GM19239 (cell line): ENCODE results near the gene CLCNKA.
"Not testable (repeated sequence)": the region's sequence is repeated elsewhere in the genome, so short reads cannot be mapped to it uniquely, and the experiment has no call there.

Source experiments
- DNase-seq: peaks from one replicate; pipeline ENCODE4 v3.0.0; 2011; ENCODE audit warnings: low spot score; ENCODE audit not compliant: insufficient read length
- FAIRE-seq: peaks from 2 replicates; lab custom pipeline; 2011; peaks lifted over from hg19 to GRCh38; lab: Jason Lieb, UNC

Gene CLCNKA

GRCh38 chr1:16057314-16057915 lies 35.6 kb downstream of the CLCNKA start:
- not testable (repeated sequence) for DNase-seq, FAIRE-seq

DNA sequence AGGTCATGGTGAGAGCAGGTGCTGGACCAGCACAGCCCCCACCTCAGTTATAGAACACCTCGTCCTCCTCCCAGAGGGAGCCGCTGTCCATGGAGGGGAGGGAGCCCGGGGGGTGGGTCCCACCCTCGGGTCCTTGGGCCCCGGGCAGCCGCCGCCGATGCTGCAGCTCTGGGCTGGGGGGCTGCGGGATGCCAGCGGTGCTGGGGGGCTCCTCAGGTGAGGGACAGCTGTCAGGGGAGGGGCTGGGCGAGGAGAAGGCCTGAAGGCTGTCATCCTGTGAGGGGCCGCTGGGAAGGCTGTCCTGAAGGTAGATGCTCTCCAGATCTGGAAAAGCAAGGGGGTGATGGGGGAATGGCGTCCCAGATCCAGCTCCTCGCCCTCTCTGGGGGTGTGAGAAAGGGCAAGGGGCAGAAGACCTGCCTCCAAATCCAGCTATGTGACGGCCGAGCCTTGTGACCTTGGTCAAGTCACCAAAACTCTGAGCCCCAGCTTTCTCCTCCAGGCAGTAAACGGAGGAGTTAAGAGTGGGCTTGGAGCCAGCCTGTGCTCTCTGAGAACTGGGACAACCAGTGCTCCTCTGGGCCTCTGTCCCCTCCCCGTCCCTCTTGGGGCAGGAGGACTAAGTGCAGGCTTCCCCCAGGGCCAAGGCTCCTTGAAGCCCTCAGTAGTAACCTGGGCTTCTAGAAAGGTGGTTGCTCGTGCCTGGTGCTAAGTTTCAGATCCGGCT lies 36.7 kb downstream of the CLCNKA start:
- DNase-seq, FAIRE-seq: not testable (repeated sequence)

DNA sequence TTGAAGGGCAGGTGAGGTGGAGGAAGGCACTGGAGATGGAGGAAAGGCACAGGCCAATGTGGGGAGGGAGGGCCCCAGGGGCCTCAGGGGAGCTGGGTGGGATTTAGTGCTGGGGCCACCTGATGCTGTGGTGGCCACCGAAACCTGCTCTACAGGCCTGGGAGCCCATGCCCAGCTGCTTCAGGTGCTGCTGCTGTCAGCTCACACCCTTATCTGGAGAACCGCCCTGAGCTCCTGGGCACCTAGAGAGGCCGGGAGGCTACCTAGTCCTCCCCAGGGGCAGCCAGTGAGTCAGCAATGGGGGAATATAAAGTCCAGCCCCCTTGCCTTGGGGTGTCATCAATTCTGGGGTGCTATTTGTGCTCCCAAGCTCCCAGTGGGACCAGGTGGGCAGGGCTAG lies 39.4 kb downstream of the CLCNKA start:
- DNase-seq: no peak
- FAIRE-seq: no peak

- FAIRE-seq, DNase-seq: not testable (repeated sequence)
Measured at GRCh38 chr1:16061989-16062686, 40.3 kb downstream of the CLCNKA start.

DNA sequence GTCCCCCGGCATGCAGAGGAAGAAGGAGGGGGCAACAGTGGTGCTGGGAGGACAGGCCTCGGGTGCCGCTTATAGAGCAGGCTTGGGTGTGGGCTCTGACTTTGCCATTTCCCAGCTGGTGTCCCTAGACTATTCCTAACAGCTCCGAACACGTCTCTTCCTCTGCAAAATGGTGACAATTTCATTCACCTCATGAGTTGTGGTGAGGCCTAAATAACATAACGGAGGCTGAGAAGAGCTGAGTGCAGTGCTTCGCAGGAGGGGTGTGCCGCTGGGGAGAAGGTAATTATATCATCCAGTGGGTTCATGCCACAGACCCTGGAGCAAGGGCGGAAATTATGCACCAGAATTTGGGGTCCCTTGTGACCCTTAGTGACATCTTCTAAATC lies 40.8 kb downstream of the CLCNKA start:
- DNase-seq, FAIRE-seq: not testable (repeated sequence)

DNA sequence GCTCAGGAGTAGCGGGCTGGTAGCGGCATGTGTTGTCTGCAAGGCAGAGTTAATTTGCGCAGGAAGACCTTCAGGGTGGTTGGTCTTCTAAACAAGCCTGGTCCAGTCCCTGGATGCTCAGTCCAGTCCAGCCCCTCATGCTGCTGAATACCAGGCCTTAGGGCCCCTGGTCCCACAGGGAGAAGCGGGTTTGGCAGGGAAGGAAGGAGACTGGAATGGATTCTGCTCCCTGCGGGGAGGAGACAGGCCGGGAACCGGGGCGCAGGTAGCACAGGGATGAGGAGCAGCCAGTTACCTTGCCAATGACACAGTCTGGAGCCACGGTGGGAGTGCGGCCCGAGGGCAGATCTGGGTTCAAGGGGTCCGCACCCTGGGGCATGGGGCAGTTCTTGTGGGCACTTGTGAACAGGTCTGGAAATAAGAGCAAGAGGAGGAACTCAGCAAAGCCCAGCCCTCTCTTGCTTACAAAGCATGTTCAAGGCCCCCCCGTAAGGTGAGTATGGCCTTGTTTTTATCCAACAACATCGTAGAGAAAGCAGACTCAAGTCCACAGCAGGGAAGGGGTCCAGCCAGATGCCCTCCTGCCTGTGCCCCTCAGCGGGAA lies 41.5 kb downstream of the CLCNKA start:
- no peak for FAIRE-seq

DNA sequence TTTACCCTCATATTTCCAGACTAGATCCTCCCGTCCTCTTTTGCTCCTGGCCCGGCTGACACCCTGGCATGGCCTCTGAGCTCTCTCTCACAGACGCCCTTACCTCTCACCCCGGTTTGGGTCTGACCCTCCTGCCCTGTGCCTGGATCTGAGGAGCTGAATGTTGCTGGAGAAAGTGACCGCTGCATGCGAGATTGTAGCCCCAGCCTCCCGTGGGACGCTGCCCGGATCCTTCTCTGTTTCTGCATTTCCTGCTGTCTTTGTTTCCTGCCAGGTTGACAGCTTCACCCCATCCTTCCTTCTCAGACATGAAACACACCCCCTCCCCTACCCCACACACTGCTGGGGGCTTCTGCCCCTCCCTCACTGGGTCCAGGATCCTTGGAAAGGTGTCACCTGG lies 42.1 kb downstream of the CLCNKA start:
- FAIRE-seq: no peak
- no peak for DNase-seq

More for the DNA sequence above, 41.5 kb downstream of the CLCNKA start:
- DNase-seq: no peak

GRCh38 chr1:16064536-16065268 lies 42.9 kb downstream of the CLCNKA start:
- no peak for FAIRE-seq
- DNase-seq: no peak

DNA sequence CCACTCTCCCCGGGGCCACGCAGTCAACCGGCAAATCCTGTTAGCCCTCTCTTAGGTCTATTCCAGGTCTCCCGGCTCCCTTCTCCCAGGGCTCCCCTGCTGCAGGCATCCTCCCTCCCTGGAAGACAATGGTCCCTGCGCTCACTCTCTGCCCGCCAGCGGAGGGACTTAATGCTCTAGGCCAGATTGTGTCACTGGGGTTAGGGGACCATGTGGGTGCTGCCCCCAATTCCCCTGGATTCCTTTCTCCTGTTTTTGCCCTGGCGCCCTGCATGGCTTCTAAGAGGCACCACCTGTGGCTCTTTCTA lies 43.4 kb downstream of the CLCNKA start:
- FAIRE-seq (no peak), DNase-seq (no peak)

DNA sequence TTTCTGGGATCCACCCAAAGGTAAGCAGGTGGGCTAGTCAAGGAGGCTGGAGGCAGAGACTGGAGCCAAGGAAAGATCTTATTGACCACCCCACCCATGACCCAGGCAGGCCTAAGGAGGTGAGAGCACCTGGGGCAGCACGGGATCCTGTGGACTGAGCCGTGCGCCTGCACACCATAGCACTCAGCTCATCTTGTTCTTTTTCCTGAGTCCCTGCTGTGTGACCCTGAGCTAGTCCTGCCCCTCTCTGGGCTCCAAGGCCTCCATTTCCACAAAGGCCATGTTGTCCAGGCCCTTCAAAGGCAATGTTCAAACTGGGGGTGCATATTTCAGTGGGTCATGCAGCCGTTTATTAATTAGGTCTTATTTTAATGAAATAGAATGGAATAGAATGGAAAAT lies 44.4 kb downstream of the CLCNKA start:
- DNase-seq (no peak), FAIRE-seq (no peak)

GRCh38 chr1:16067127-16067768 lies 45.4 kb downstream of the CLCNKA start:
- no peak for FAIRE-seq
- DNase-seq: no peak

DNA sequence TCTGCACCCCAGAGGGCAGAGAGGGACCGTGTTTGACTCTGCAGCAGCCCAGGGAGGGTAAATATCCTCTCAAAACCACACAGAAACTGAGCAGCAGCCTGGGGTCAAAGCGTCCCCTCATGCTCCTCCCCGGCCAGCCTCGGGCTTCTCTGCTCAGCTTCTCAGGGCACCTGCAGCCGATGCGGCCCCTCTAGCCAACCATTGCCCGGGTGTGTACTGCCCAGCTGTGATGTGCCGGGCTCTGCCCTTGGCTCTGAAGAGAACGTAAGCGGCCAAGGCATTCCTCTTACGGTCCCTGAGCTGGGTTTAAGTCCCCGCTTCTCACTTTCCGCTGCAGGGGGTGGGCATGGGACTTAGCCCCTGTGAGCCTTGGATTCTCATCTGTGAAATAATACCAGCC lies 46.1 kb downstream of the CLCNKA start:
- FAIRE-seq (no peak), DNase-seq (no peak)

- DNase-seq (no peak), FAIRE-seq (no peak)
Measured at GRCh38 chr1:16068356-16069270, 46.8 kb downstream of the CLCNKA start.

DNA sequence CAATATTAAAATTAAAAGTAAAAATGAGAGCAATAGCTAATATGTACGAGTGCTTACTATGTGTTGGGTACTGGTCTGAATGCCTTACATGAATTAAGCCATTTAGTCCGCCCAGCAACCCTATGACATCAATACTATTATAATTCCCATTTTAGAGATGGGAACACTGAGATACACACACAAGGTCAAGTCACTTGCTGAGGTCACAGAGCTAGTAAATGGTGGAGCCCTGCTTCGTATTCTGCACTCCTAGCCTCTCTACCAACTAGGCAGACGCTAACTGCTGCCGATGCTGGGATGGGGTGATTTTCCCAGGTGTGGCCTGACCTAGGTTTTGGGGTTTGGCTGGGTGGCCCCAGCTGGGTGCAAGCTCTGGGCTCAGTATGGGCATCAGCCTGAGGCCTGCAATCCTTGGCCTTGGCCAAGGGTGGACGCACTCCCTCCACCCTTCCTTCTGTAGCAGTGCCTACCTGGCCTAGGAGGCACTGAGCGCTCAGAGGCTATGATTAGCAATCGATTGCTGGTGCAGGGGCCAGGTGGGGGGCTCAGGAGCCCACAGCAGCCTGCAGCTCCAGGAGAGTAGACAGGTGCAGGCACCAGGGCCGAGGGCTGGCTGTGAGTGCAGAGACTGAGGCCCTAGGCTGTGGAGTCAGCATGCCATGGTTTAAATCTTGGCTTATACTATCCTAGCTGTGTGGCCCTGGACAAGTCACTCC lies 49.0 kb downstream of the CLCNKA start:
- no peak for FAIRE-seq
- DNase-seq: no peak

- no peak for FAIRE-seq
- no peak for DNase-seq
Measured at GRCh38 chr1:16071614-16072013, 49.8 kb downstream of the CLCNKA start.

GRCh38 chr1:16072095-16072494 lies 50.3 kb downstream of the CLCNKA start:
- FAIRE-seq (no peak), DNase-seq (no peak)

- DNase-seq: no peak
- no peak for FAIRE-seq
Measured at GRCh38 chr1:16072616-16073484, 51.0 kb downstream of the CLCNKA start.
